Activated T-cell treated with anti-CD3 and anti-CD28 coated beads for 4 hours (primary cell): ENCODE data around the gene GFPT2.

Source experiments
- DNase-seq: peaks from one replicate; pipeline ENCODE4 v3.0.0-alpha.2; 2020

GFPT2 gene

GRCh38 chr5:180353048-180353979 lies at the start of gene GFPT2:
TSS of gene GFPT2 (minus strand) at chr5:180353336. CDS start at chr5:180353217, 119 bp downstream.
- DNase-seq = peak; percentile 57

- DNase-seq = no peak
These were observed 49.6 kb upstream of the GFPT2 start for GRCh38 chr5:180402716-180403115.

GRCh38 chr5:180401229-180401907 lies 48.2 kb upstream of the GFPT2 start:
- no peak for DNase-seq

GRCh38 chr5:180400416-180400815 lies 47.3 kb upstream of the GFPT2 start:
- no peak for DNase-seq

- no peak for DNase-seq
These were observed 46.5 kb upstream of the GFPT2 start for GRCh38 chr5:180399401-180400215.

GRCh38 chr5:180396926-180397325 lies 43.8 kb upstream of the GFPT2 start:
- no peak for DNase-seq

- no peak for DNase-seq
These were observed 42.6 kb upstream of the GFPT2 start for GRCh38 chr5:180395540-180396274.

GRCh38 chr5:180394031-180394636 lies 41.0 kb upstream of the GFPT2 start:
- DNase-seq = no peak

GRCh38 chr5:180391276-180391675 lies 38.1 kb upstream of the GFPT2 start:
- no peak for DNase-seq

- no peak for DNase-seq
These were observed 37.5 kb upstream of the GFPT2 start for GRCh38 chr5:180390441-180391190.

- DNase-seq = no peak
These were observed 36.3 kb upstream of the GFPT2 start for GRCh38 chr5:180389252-180390101.

- DNase-seq = no peak
These were observed 34.7 kb upstream of the GFPT2 start for GRCh38 chr5:180387798-180388197.

- no peak for DNase-seq
These were observed 29.8 kb upstream of the GFPT2 start for GRCh38 chr5:180382926-180383325.

- DNase-seq = no peak
These were observed 28.8 kb upstream of the GFPT2 start for GRCh38 chr5:180381851-180382480.

GRCh38 chr5:180381428-180381827 lies 28.3 kb upstream of the GFPT2 start:
- DNase-seq = no peak

- DNase-seq = no peak
These were observed 27.7 kb upstream of the GFPT2 start for GRCh38 chr5:180380856-180381255.

GRCh38 chr5:180380441-180380840 lies 27.3 kb upstream of the GFPT2 start:
- no peak for DNase-seq

GRCh38 chr5:180379355-180380070 lies 26.4 kb upstream of the GFPT2 start:
- no peak for DNase-seq
